Inflammatory macrophage (primary cell): ENCODE results near the gene HTR3C.

ENCODE experiments used
- DNase-seq, 2 donors: peaks; one replicate each; pipeline ENCODE4 v3.0.0-alpha.2; 2020 to 2022

The HTR3C gene

GRCh38 chr3:184096811-184097383 is 44.0 kb downstream of the HTR3C start, which contains the start of gene HTR3E:
HTR3E (plus strand) TSS chr3:184097064; CDS start chr3:184097530, 466 bp downstream.
- no peak for DNase-seq

GRCh38 chr3:184097556-184097955 is 44.7 kb downstream of the HTR3C start:
- no peak for DNase-seq

- DNase-seq, result no peak
These were observed 47.2 kb downstream of the HTR3C start for GRCh38 chr3:184099806-184100686.
